ENCODE measurements around the gene RANBP10. TPM values are rescaled to one million over a fixed set of nuclear protein-coding genes. Genes with fewer than 3 reads are reported as not detected.

The RANBP10 gene
- total and polyA plus RNA-seq, 2 experiments from 2014 or later, result 9.0 to 13.6 TPM

GRCh38 chr16:67718668-67719047, 87.7 kb downstream of the RANBP10 start:
- H3K27ac ChIP-seq (ENCODE audit: low read depth), result no peak overlapping the region; the same call in 1 of the 2 replicates
- ATAC-seq (peak; percentile 66), DNase-seq (ENCODE audit: low spot score) (peak; percentile 57)
- H3F3A ChIP-seq (replicated peaks; ENCODE audit: low read depth), result 0 out of 2 replicates have a peak, but pooled peaks cover 3% of the 10 kb centered on the region
- peak overlapping the region; percentile 86; the same call in 1 of the 2 replicates for H2AFZ ChIP-seq
- Mint-ChIP-seq H3K9me3 (no peaks in the 10 kb centered on the region; the same call in 2 of the 3 replicates), H3K4me3 (peak overlapping the region; percentile 91), H3K4me1 (peaks cover 16% of the 10 kb centered on the region), H3K36me3 (ENCODE audit: low read depth) (0 out of 3 replicates have a peak, but pooled peaks cover under 1% of the 10 kb centered on the region), H3K27me3 (ENCODE audit: insufficient read depth, low read depth, poor library complexity) (peaks cover 7% of the 10 kb centered on the region), H3K27ac (0 out of 2 replicates have a peak overlapping the region, but pooled peaks have one; percentile 18)
- peak overlapping the region; percentile 93 for H3K4me3 ChIP-seq
- H3K27me3 ChIP-seq (ENCODE audit: insufficient read depth), result no peaks in the 10 kb centered on the region
- peak overlapping the region; percentile 98 for H3K4me2 ChIP-seq
- no peaks in the 10 kb centered on the region for H3K36me3 ChIP-seq (ENCODE audit: insufficient read depth)
- H3K9me2 ChIP-seq (ENCODE audit: insufficient read depth), result no peaks in the 10 kb centered on the region
- peaks cover 20% of the 10 kb centered on the region; the same call in 1 of the 2 replicates for H4K20me1 ChIP-seq (replicated peaks; ENCODE audit: insufficient read depth)
- H3K79me2 ChIP-seq (replicated peaks; ENCODE audit: insufficient read depth), result peaks cover 51% of the 10 kb centered on the region
- no peak for TF ChIP-seq CREB1 (CRISPR knock-in tag; IDR thresholded peaks at IDR 0.05; ENCODE audit: low read depth)
- no peak for TF ChIP-seq STAT1 (IDR thresholded peaks at IDR 0.05; ENCODE audit: unreplicated experiment)
- no peak for TF ChIP-seq ETS1 (IDR thresholded peaks at IDR 0.05)
- TF ChIP-seq EZH2phosphoT487 (IDR thresholded peaks at IDR 0.05; ENCODE audit: unreplicated experiment), result no peak
- no peak for TF ChIP-seq JUNB (IDR thresholded peaks at IDR 0.05; ENCODE audit: unreplicated experiment)
- TF ChIP-seq ZNF114 (CRISPR knock-in tag; IDR thresholded peaks at IDR 0.05), result no peak
- TF ChIP-seq POLR2AphosphoS5 (IDR thresholded peaks at IDR 0.05; ENCODE audit: low read depth), result no peak
- H3K4me1 ChIP-seq (ENCODE audit: insufficient read depth), result peaks cover 21% of the 10 kb centered on the region

- H3K4me1 Mint-ChIP-seq, result peaks cover 24% of the 10 kb centered on the region
- H4K20me1 ChIP-seq (replicated peaks; ENCODE audit: insufficient read depth), result peaks cover 28% of the 10 kb centered on the region; the same call in 1 of the 2 replicates
- no peak overlapping the region for H2AFZ ChIP-seq
- no peak for DNase-seq (ENCODE audit: low spot score)
- H3K36me3 ChIP-seq (ENCODE audit: insufficient read depth), result no peaks in the 10 kb centered on the region
- H3K9me2 ChIP-seq (ENCODE audit: insufficient read depth), result no peaks in the 10 kb centered on the region
- no peaks in the 10 kb centered on the region for H3K27me3 ChIP-seq (ENCODE audit: insufficient read depth)
- H3K27me3 Mint-ChIP-seq (ENCODE audit: insufficient read depth, low read depth, poor library complexity), result peaks cover 7% of the 10 kb centered on the region
- no peaks in the 10 kb centered on the region; the same call in 2 of the 3 replicates for H3K9me3 Mint-ChIP-seq
- H3F3A ChIP-seq (replicated peaks; ENCODE audit: low read depth), result 0 out of 2 replicates have a peak, but pooled peaks cover 11% of the 10 kb centered on the region
- H3K4me2 ChIP-seq, result no peak overlapping the region
- no peak overlapping the region for H3K27ac Mint-ChIP-seq
- peaks cover 7% of the 10 kb centered on the region; the same call in 1 of the 3 replicates for H3K36me3 Mint-ChIP-seq (ENCODE audit: low read depth)
- no peak overlapping the region for H3K4me3 ChIP-seq
- H3K27ac ChIP-seq (ENCODE audit: low read depth), result no peak overlapping the region
- peaks cover 26% of the 10 kb centered on the region for H3K4me1 ChIP-seq (ENCODE audit: insufficient read depth)
- ATAC-seq, result no peak
- H3K4me3 Mint-ChIP-seq, result no peak overlapping the region
- H3K79me2 ChIP-seq (replicated peaks; ENCODE audit: insufficient read depth), result peaks cover 69% of the 10 kb centered on the region
- no peak for TF ChIP-seq JUNB (IDR thresholded peaks at IDR 0.05; ENCODE audit: unreplicated experiment)
- no peak for TF ChIP-seq NANOG (IDR thresholded peaks at IDR 0.05; ENCODE audit: borderline replicate concordance)
- TF ChIP-seq CTCF (conservative IDR thresholded peaks at IDR 0.05; ENCODE audit: low read depth in 2 of 2), result no peak
- TF ChIP-seq CREB1 (CRISPR knock-in tag; IDR thresholded peaks at IDR 0.05; ENCODE audit: low read depth), result no peak
- TF ChIP-seq ETS1 (IDR thresholded peaks at IDR 0.05), result no peak
- no peak for TF ChIP-seq EZH2 (IDR thresholded peaks at IDR 0.05; ENCODE audit: low read depth, unreplicated experiment)
- no peak for TF ChIP-seq EZH2phosphoT487 (IDR thresholded peaks at IDR 0.05; ENCODE audit: unreplicated experiment)
- no peak for TF ChIP-seq ZNF462 (CRISPR knock-in tag; IDR thresholded peaks at IDR 0.05)
These were observed 90.3 kb downstream of the RANBP10 start for GRCh38 chr16:67716097-67716496.
